Activated CD8-positive, alpha-beta memory T cell treated with anti-CD3 and anti-CD28 coated beads for 36 hours (primary cell): ENCODE results near the gene ST6GALNAC4. TPM values are rescaled to one million over a fixed set of nuclear protein-coding genes. Genes with fewer than 3 reads are reported as not detected.

Experiments
- CTCF ChIA-PET: fragments of 350-600 bp; sonication (Branson Sonifier 250); formaldehyde crosslinking; loops from one replicate; lab custom pipeline; 2021; ENCODE audit warnings: antibody characterized with exemption; lab: Charles Lee
- POLR2A ChIA-PET: fragments of 350-600 bp; sonication (Branson Sonifier 250); formaldehyde crosslinking; loops from one replicate; lab custom pipeline; 2021; ENCODE audit warnings: antibody characterized with exemption; lab: Charles Lee
- total RNA-seq, 2 experiments: library from RNA; stranded (reverse); gene quantifications; one replicate each; pipeline ENCODE4 v1.2.3, GENCODE V29; 2021

Gene ST6GALNAC4
- total RNA-seq, 2 experiments from 2014 or later = 44.1 to 44.2 TPM

DNA sequence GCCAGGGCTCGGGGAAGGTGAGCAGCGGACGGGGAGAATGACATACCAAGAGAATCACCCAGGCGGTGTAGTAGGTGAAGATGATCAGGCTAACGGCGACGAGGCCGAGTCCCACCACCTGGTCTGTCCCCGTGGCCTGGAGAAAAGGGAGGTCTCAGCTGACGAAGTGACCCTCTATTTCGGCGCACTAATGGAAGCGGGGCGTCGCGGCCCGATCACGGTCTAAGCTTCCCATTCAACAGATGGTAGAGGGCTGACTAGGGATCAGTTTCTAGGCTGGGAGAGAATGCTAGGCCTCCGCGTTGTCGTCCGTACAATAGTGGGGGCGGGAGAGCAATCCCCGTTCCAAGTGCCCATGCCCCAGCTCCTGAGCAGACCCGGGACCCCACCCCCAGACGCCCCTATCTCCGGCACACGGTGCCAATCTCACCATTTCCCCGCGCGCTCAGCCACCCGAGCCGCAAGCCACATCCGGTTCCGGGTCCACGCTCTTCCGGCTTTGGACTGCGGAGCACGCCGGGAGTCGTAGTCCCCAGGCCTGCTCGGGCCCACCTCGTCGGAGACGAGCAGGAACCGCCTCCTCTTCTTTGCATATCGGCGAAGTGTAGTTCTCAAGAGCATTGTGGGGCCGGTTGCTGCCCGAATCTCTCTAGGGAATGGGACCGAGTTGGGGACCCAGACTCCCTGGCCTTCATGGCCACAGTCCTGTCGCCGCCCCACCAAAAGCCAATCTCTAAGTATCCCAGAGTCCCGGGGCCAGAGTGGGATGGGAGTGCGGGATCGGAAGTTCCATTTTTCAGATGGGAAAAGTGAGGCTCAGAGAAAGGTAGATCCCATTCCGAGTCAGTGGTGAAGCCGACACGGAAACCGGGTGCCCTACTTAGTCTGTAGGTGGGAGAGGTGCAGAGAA, 20.8 kb upstream of the ST6GALNAC4 start, which contains the start of gene DPM2:
TSS of gene DPM2 (minus strand) at position 467 of the 910 bp plus-strand sequence. CDS start at position 433, 34 bp downstream.
- ChIA-PET CTCF (interaction anchor here (0.6 to 4.3 kb wide), 7 partner anchors 17 to 97 kb away, joined by 3 to 17 read pairs (median 4); partner anchors contain the start of gene EEIG1), POLR2A (interaction anchor here (0.5 to 1.4 kb wide), 4 partner anchors 21 to 191 kb away, joined by 3 to 4 read pairs (median 4); partner anchors contain the start of genes EEIG1 and ST6GALNAC4)

DNA sequence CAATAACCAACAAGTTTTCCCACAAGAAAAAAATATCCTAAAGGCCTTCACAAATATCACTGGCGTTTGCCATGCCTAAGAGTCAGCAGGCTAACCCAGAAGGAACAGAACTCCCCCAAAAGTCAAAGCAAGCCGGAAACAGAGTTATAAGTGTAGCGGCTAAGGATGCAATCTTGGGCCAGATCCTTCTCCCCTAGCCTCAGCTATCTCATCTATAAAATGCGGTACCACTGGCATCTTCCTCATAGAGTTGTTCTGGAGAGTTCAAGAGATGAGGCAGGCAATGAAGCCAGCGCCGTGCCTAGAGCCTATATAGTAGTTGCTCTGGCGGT, 20.2 kb upstream of the ST6GALNAC4 start:
- ChIA-PET CTCF (interaction anchor here (0.6 to 4.3 kb wide), 8 partner anchors 16 to 151 kb away, joined by 3 to 17 read pairs (median 4); partner anchors contain the start of genes CDK9 and EEIG1), POLR2A (interaction anchor here (0.5 to 1.4 kb wide), 4 partner anchors 20 to 191 kb away, joined by 3 to 4 read pairs (median 4); partner anchors contain the start of genes EEIG1 and ST6GALNAC4)

DNA sequence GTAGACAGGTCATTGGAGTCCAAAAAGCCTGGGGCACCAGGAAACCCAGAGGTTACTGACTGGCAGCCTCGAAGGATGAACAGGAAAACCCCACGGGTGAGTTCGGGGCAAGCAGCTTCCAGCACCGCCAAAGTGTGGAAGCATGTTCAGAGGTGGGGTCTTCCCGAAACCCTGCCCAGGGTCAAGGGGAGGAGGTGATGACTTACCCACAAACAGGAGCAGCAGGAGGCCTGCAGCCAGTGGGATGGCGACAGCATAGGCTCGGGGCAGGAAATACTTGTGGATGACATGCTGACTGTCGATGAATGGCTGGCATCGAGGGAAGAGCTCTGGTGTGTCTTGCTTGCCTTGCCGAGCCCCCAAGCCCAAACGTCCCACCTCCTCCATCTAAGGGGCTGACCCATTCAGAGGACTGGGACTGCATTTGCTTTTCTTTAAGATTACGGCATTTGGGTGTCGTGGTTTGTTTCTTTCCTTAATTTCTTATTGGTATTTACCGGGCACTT, 19.6 kb upstream of the ST6GALNAC4 start:
- ChIA-PET POLR2A (interaction anchor here (0.5 to 1.4 kb wide), 3 partner anchors 19 to 192 kb away, joined by 3 to 4 read pairs (median 3); partner anchors contain the start of gene ST6GALNAC4), CTCF (interaction anchor here (0.6 to 4.3 kb wide), 6 partner anchors 15 to 151 kb away, joined by 3 to 17 read pairs (median 4); partner anchors contain the start of genes CDK9 and EEIG1)

DNA sequence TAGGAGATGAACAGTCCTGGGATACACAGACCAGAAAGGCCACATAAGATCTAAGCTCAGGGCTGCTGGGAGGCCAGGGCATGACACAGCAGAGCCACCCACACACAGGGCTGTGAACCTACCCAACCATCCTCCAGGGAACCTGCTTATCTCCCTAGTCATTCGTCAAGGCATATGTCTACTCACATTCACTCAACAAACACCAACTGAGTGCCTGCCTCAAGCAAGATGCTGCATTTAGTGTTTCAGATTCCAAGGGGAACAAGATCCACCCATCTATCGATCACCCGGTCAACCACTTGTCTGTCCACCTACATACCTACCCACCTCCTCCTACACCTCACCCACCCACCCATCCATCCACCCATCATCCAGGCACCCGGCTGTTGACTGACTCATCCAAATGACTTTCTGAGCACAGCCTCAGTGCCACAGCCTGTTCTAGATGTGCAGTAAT, 19.0 kb upstream of the ST6GALNAC4 start:
- ChIA-PET POLR2A (interaction anchor here (0.5 kb wide), 1 partner anchor 55 kb away, joined by 3 read pairs; no protein-coding TSS in a partner anchor), CTCF (interaction anchor here (1.9 to 4.3 kb wide), 2 partner anchors 15 to 99 kb away, joined by 5 to 17 read pairs; no protein-coding TSS in a partner anchor)

DNA sequence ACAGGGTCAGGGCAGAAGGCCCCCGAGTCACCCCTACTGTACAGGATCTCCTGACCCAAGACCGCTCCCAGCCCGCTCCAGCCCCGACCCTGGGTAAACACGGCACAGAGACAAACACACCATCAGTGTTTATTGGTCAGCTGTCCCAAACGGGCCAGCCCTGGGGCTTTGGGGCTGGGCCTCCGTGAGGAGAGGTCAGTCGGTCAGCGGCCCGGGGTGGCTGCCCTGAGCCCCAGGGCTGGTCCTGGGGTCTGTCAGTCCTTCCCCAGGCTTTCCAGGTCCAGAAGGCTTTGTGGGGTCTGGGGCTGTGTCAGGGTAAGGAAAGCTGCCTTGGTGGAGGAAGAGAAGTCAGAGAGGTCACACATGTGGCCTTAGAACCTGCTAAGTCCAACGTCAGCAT, 18.1 kb upstream of the ST6GALNAC4 start:
- ChIA-PET POLR2A (no interaction called here), CTCF (interaction anchor here (0.8 to 4.3 kb wide), 2 partner anchors 9 to 100 kb away, joined by 3 to 17 read pairs; no protein-coding TSS in a partner anchor)

DNA sequence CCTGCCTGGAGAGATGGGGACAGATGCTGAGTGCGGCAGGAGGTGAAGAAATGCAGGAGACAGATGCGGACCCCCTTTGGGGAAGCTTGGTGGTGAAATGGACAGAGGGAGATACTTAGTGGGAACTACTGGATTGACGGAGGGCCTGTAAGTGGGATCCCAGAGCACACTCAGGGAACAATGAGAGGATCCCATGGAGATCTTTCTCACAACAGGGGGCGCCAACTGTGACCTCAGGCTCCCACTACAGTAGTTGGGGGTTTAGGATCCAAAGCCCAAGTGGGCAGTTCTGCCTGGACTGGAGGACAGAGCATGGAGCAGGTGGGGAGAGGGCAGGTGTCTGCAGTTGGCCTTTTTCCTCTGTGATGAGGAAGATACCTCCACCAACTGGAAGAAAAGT, 17.4 kb upstream of the ST6GALNAC4 start:
- POLR2A ChIA-PET = no interaction called here
- CTCF ChIA-PET = interaction anchor here (1.2 to 4.3 kb wide), 3 partner anchors 8 to 101 kb away, joined by 3 to 17 read pairs (median 6); no protein-coding TSS in a partner anchor

DNA sequence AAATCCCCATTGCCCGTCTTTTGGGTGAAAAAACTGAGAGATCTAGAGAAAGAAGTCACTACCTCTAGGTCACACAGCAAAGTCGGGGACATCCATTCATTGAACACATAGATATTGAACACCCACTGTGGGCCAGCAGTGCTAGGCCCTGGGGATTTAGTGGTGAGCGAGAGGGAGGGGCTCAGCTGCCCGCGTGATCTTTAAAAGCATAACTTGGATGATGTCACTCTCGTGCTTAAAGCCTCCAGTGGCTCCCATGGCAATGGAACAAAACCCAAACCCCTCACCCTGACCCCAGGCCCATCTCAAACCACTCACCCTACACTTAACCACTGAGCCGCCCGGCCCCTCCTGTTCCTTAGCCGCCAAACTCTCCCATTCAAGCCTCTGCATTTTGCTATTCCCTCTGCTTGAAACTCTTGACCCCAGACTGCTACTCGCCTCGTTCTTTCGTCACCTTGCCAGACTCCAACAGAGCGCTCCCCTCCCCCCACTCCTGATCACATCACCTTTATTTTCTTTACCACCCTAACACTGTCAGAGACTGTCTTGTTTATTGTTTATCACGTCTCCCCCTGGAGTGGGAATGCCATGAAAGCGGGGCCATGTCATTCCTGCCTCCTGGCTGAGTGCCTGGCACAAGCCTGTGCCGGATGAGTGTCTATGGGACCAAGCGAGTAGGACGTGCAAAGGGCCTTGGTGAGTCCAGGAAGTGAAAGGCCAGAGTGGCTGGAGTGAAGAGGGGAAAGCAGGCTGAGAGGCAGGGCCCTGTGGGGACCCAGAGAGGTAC, 14.4 kb upstream of the ST6GALNAC4 start:
- CTCF ChIA-PET = interaction anchor here (1.3 to 2.1 kb wide), 2 partner anchors 12 to 104 kb away, joined by 3 to 8 read pairs; no protein-coding TSS in a partner anchor
- POLR2A ChIA-PET = interaction anchor here (1.0 kb wide), 1 partner anchor 196 kb away, joined by 5 read pairs; the partner anchor contains the start of gene TOR2A

DNA sequence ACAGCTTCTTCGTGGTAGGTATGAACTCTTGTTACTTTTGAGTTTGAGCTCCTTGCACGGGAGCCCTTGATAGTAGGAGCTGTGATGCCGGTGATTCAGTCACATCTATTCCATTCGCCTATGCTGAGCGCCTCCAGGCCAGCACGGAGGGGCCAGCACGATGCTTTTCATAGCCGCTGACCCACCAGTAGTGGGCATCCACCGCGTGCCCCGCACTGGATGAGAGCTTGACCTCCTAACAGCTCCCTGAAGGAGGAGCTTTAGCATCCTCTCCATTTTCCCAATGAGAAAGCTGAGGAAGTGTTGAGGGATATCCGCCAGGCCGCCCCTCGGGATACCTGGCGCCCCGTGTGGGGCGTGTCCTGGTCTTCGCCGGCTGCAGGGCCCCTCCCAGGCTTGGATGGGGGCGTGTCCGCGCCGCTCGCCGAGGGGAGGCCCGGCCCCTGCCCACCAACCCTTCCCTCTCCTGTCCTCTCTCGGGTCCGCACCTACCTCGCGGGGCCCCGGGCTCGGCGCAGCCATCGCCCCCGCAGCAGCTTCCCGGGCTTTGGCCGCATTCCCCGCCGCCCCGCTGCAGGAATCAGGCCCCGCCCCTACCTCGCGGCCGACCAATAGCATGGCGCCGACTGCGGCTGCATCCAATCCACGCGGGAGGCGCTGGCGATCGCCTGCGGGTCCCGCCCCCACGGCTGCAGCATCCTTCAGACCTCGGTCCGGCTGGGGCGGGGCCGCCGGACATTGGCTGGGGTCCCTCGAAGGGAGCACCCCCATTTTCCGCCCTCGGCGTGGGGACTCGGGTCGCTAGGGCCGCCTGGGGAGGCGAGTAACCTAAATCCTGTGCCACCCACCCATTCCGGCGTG, 13.6 kb upstream of the ST6GALNAC4 start, which contains the start of gene PIP5KL1:
TSS of gene PIP5KL1 (minus strand) at position 547 of the 861 bp plus-strand sequence. CDS start at position 522, 25 bp downstream.
- CTCF ChIA-PET = interaction anchor here (0.6 to 2.1 kb wide), 5 partner anchors 9 to 165 kb away, joined by 3 to 8 read pairs (median 4); no protein-coding TSS in a partner anchor
- POLR2A ChIA-PET = no interaction called here

DNA sequence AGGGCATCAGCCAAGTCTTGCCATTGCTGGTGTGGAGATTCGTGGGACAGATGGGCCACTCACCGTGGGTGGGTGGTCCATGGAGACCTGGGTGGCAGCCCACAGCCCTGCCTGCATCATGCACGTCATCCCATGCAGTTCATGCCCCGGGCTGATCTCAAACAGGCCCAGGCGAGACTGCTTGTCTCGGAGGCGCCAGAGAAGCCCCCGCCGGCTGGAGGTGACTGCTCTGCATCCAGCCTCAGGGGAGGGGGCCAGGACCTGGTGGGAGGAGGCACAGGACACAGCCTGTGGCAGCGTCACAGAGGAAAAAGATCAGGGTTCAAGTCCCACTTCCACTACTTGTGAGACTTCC, 12.8 kb upstream of the ST6GALNAC4 start:
- ChIA-PET CTCF (interaction anchor here (0.9 to 2.1 kb wide), 5 partner anchors 8 to 164 kb away, joined by 3 to 8 read pairs (median 4); no protein-coding TSS in a partner anchor), POLR2A (interaction anchor here (2.5 kb wide), 1 partner anchor 13 kb away, joined by 7 read pairs; the partner anchor contains the start of gene ST6GALNAC4)

DNA sequence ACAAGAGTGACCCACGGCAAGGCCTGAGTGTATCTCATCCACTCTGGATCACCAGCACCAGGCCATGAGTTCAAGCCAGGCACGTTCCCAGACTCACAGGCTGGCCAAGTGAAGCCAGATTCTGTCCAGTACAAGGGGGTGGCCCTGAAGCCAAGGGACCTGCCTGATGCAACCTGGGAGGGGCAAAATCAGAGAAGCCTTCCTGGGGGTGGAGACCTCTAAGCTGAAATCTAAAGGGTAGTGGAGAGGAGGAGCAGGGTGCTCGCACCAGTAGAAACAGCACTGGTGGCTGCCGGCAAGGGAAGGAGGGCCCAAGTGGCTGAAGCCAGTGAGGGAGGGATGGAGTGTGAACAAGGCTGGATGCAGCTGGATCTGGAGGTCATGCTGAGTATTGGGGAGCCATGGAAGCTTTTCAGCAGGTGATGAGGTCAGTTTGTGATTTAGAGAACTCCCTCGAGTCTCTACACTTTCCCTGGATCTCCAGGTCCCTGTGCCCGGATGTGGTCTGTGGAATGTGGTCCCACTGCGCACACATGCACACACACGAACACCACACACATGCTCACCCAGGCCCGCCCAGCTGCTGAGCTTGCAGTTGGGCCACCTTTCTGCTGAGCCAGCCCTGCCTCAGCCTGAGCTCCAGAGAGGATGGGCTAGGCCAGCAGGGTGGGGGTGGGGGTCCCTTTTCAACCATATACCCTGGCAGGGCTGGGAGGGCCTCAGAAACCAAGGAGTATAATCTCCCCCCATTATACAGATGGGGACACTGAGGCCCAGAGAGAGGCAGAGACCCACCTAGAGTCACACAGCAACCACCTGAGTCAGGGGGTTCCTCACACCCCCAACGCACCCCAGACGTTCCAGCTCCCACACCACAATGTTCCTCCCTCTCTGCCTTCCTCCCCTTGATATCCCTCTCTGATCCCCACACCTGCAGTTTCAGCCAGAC, 12.1 kb upstream of the ST6GALNAC4 start:
- ChIA-PET POLR2A (interaction anchor here (0.5 to 2.5 kb wide), 2 partner anchors 12 to 31 kb away, joined by 3 to 7 read pairs; partner anchors contain the start of gene ST6GALNAC4), CTCF (interaction anchor here (1.1 to 2.1 kb wide), 4 partner anchors 14 to 107 kb away, joined by 3 to 8 read pairs (median 3); no protein-coding TSS in a partner anchor)

DNA sequence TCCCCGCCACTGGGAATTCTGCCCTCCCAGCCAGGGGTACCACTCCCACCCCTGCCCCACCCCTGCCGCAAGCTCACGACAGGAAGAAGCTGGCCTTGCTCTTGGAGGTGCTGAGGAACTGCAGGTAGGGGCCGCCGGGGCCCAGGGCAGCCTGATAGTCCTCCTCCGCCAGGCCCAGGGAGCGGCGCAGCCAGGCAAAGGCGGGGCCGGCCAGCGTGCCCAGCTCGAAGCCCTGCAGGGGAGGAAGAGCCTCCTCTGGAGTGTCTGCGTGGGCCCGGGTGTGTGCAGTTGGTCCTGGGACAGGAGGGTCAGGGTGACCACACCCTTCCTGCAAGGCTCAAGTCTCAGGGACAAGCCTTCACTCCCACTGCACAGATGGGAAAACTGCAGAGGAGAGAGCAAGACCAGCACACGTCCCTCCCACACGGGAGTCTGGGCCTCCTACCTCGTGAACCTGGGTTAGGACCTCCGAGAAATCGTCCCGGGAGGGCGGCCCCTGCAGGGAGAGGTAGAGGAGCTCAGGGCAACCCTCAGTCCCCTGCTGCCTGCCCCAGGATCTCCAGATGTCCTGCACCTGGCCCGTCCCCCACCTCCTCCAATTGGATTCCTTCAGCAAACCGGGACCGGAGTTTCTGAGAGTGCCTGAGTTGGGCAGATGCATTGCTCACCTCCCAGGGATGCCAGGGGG, 11.3 kb upstream of the ST6GALNAC4 start:
- CTCF ChIA-PET = interaction anchor here (1.2 kb wide), 2 partner anchors 14 to 107 kb away, joined by 3 read pairs; no protein-coding TSS in a partner anchor
- POLR2A ChIA-PET = interaction anchor here (2.5 kb wide), 1 partner anchor 12 kb away, joined by 7 read pairs; the partner anchor contains the start of gene ST6GALNAC4

DNA sequence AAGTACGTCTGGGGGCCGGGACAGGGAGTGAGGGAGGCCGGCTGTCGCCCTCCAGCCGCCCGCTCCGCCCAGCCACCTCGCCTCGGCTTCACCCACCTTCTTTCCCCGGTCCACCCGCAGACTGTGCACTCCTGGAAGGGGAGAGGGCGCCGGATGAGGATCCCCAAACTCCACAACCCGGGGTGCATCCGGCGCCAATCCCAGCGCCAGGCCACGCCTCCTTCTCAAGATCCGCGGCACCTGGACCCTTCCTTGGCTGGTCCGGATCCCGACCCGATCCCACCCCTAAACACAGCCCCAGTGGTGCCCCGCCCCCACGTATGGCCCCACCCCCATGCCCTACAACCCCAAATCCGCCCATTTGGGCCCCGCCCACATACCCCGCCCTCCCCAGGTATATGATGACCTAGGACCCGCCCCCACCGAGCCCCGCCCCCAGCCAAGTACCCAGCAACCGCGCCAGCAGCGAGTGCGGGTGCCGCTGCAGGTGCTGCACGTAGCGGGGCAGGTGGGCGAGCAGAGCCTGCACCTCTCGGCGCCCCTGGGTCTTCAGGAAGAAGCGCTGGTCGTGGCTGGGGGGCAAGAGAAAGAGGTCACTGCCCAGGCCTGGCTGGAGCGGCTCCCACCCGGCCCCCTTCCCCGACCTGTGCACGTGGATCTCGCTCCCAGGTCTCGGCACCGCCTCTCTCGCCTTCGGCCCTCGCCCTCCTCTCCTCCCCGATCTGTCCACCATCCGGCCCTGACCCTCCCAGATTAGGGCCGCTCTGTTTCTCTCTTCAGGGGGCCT, 10.6 kb upstream of the ST6GALNAC4 start:
- CTCF ChIA-PET = no interaction called here
- POLR2A ChIA-PET = interaction anchor here (2.5 kb wide), 1 partner anchor 11 kb away, joined by 7 read pairs; the partner anchor contains the start of gene ST6GALNAC4

DNA sequence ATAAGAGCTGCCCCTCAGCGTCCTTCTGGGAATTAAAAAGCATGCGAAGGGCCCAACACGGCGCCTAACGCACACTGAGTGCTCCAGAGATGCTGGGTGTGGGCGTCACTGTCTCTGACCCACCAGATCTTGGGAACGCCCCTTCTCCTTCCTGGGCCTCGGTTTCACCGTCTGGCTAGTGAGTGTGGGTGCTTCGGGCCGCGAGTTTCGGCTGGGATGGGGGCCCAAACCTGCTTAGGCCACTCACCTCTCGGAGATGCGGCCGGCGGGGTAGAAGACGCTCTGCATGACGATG, 10.0 kb upstream of the ST6GALNAC4 start:
- POLR2A ChIA-PET = no interaction called here

More for the DNA sequence above, 10.0 kb upstream of the ST6GALNAC4 start:
- CTCF ChIA-PET = no interaction called here
